ENCODE data around the gene LRP4.

GRCh38 chr11:46865340-46865739 is 53.0 kb downstream of the LRP4 start:
- TF ChIP-seq, protein P1, sequence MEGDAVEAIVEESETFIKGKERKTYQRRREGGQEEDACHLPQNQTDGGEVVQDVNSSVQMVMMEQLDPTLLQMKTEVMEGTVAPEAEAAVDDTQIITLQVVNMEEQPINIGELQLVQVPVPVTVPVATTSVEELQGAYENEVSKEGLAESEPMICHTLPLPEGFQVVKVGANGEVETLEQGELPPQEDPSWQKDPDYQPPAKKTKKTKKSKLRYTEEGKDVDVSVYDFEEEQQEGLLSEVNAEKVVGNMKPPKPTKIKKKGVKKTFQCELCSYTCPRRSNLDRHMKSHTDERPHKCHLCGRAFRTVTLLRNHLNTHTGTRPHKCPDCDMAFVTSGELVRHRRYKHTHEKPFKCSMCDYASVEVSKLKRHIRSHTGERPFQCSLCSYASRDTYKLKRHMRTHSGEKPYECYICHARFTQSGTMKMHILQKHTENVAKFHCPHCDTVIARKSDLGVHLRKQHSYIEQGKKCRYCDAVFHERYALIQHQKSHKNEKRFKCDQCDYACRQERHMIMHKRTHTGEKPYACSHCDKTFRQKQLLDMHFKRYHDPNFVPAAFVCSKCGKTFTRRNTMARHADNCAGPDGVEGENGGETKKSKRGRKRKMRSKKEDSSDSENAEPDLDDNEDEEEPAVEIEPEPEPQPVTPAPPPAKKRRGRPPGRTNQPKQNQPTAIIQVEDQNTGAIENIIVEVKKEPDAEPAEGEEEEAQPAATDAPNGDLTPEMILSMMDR (IDR thresholded peaks at IDR 0.05), result no peak
- TF ChIP-seq POLR2A (IDR thresholded peaks at IDR 0.05), result no peak
